ENCODE results near the gene FSTL4. TPM values are rescaled to one million over a fixed set of nuclear protein-coding genes. Genes with fewer than 3 reads are reported as not detected.

The FSTL4 gene
- total and polyA plus RNA-seq, 2 experiments from 2014 or later, result 1.4 to 2.8 TPM

- H3K4me1 ChIP-seq (ENCODE audit: insufficient read depth), result no peaks in the 10 kb centered on the region
- no peaks in the 10 kb centered on the region for H4K20me1 ChIP-seq (replicated peaks; ENCODE audit: insufficient read depth)
- H3F3A ChIP-seq (replicated peaks; ENCODE audit: low read depth), result no peaks in the 10 kb centered on the region
- Mint-ChIP-seq H3K9me3 (no peaks in the 10 kb centered on the region; the same call in 2 of the 3 replicates), H3K4me1 (peaks cover 3% of the 10 kb centered on the region; the same call in 2 of the 3 replicates), H3K36me3 (ENCODE audit: low read depth) (no peaks in the 10 kb centered on the region), H3K4me3 (no peak overlapping the region), H3K27me3 (ENCODE audit: insufficient read depth, low read depth, poor library complexity) (peaks cover 9% of the 10 kb centered on the region), H3K27ac (no peak overlapping the region)
- H3K79me2 ChIP-seq (replicated peaks; ENCODE audit: insufficient read depth), result no peaks in the 10 kb centered on the region
- H3K27me3 ChIP-seq (ENCODE audit: insufficient read depth), result no peaks in the 10 kb centered on the region
- H3K4me2 ChIP-seq, result no peak overlapping the region
- no peak for DNase-seq (ENCODE audit: low spot score)
- no peak overlapping the region for H3K4me3 ChIP-seq
- no peak for ATAC-seq
- H3K36me3 ChIP-seq (ENCODE audit: insufficient read depth), result no peaks in the 10 kb centered on the region
- H3K27ac ChIP-seq (ENCODE audit: low read depth), result no peak overlapping the region
- no peaks in the 10 kb centered on the region for H3K9me2 ChIP-seq (ENCODE audit: insufficient read depth)
- TF ChIP-seq STAT1 (IDR thresholded peaks at IDR 0.05; ENCODE audit: unreplicated experiment) (no peak), ZNF114 (CRISPR knock-in tag; IDR thresholded peaks at IDR 0.05) (no peak), ETS1 (IDR thresholded peaks at IDR 0.05) (no peak), NANOG (IDR thresholded peaks at IDR 0.05; ENCODE audit: borderline replicate concordance) (no peak), POLR2AphosphoS5 (IDR thresholded peaks at IDR 0.05; ENCODE audit: low read depth) (no peak), CTCF (conservative IDR thresholded peaks at IDR 0.05; ENCODE audit: low read depth in 2 of 2) (no peak), EZH2phosphoT487 (IDR thresholded peaks at IDR 0.05; ENCODE audit: unreplicated experiment) (no peak), ZNF331 (CRISPR knock-in tag; IDR thresholded peaks at IDR 0.05; ENCODE audit: low read depth) (no peak), CREB1 (CRISPR knock-in tag; IDR thresholded peaks at IDR 0.05; ENCODE audit: low read depth) (no peak), EZH2 (IDR thresholded peaks at IDR 0.05; ENCODE audit: low read depth, unreplicated experiment) (no peak), REST (IDR thresholded peaks at IDR 0.05; ENCODE audit: unreplicated experiment) (no peak), JUNB (IDR thresholded peaks at IDR 0.05; ENCODE audit: unreplicated experiment) (no peak)
- TF ChIP-seq, protein P1, sequence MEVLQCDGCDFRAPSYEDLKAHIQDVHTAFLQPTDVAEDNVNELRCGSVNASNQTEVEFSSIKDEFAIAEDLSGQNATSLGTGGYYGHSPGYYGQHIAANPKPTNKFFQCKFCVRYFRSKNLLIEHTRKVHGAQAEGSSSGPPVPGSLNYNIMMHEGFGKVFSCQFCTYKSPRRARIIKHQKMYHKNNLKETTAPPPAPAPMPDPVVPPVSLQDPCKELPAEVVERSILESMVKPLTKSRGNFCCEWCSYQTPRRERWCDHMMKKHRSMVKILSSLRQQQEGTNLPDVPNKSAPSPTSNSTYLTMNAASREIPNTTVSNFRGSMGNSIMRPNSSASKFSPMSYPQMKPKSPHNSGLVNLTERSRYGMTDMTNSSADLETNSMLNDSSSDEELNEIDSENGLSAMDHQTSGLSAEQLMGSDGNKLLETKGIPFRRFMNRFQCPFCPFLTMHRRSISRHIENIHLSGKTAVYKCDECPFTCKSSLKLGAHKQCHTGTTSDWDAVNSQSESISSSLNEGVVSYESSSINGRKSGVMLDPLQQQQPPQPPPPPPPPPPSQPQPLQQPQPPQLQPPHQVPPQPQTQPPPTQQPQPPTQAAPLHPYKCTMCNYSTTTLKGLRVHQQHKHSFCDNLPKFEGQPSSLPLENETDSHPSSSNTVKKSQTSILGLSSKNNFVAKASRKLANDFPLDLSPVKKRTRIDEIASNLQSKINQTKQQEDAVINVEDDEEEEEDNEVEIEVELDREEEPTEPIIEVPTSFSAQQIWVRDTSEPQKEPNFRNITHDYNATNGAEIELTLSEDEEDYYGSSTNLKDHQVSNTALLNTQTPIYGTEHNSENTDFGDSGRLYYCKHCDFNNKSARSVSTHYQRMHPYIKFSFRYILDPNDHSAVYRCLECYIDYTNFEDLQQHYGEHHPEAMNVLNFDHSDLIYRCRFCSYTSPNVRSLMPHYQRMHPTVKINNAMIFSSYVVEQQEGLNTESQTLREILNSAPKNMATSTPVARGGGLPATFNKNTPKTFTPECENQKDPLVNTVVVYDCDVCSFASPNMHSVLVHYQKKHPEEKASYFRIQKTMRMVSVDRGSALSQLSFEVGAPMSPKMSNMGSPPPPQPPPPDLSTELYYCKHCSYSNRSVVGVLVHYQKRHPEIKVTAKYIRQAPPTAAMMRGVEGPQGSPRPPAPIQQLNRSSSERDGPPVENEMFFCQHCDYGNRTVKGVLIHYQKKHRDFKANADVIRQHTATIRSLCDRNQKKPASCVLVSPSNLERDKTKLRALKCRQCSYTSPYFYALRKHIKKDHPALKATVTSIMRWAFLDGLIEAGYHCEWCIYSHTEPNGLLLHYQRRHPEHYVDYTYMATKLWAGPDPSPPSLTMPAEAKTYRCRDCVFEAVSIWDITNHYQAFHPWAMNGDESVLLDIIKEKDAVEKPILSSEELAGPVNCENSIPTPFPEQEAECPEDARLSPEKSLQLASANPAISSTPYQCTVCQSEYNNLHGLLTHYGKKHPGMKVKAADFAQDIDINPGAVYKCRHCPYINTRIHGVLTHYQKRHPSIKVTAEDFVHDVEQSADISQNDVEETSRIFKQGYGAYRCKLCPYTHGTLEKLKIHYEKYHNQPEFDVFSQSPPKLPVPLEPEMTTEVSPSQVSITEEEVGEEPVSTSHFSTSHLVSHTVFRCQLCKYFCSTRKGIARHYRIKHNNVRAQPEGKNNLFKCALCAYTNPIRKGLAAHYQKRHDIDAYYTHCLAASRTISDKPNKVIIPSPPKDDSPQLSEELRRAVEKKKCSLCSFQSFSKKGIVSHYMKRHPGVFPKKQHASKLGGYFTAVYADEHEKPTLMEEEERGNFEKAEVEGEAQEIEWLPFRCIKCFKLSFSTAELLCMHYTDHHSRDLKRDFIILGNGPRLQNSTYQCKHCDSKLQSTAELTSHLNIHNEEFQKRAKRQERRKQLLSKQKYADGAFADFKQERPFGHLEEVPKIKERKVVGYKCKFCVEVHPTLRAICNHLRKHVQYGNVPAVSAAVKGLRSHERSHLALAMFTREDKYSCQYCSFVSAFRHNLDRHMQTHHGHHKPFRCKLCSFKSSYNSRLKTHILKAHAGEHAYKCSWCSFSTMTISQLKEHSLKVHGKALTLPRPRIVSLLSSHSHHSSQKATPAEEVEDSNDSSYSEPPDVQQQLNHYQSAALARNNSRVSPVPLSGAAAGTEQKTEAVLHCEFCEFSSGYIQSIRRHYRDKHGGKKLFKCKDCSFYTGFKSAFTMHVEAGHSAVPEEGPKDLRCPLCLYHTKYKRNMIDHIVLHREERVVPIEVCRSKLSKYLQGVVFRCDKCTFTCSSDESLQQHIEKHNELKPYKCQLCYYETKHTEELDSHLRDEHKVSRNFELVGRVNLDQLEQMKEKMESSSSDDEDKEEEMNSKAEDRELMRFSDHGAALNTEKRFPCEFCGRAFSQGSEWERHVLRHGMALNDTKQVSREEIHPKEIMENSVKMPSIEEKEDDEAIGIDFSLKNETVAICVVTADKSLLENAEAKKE (CRISPR knock-in tag; IDR thresholded peaks at IDR 0.05), result no peak
- H2AFZ ChIP-seq, result no peak overlapping the region
These were observed 365.8 kb downstream of the FSTL4 start for GRCh38 chr5:133246376-133247150.
